ENCODE data around the gene RPS6KA6.

GRCh38 chrX:84162401-84162800, 25.6 kb downstream of the RPS6KA6 start:
- TF ChIP-seq, protein P1, sequence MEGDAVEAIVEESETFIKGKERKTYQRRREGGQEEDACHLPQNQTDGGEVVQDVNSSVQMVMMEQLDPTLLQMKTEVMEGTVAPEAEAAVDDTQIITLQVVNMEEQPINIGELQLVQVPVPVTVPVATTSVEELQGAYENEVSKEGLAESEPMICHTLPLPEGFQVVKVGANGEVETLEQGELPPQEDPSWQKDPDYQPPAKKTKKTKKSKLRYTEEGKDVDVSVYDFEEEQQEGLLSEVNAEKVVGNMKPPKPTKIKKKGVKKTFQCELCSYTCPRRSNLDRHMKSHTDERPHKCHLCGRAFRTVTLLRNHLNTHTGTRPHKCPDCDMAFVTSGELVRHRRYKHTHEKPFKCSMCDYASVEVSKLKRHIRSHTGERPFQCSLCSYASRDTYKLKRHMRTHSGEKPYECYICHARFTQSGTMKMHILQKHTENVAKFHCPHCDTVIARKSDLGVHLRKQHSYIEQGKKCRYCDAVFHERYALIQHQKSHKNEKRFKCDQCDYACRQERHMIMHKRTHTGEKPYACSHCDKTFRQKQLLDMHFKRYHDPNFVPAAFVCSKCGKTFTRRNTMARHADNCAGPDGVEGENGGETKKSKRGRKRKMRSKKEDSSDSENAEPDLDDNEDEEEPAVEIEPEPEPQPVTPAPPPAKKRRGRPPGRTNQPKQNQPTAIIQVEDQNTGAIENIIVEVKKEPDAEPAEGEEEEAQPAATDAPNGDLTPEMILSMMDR (IDR thresholded peaks at IDR 0.05): no peak
- TF ChIP-seq EZH2 (IDR thresholded peaks at IDR 0.05; ENCODE audit: borderline replicate concordance, insufficient read depth, low read depth, low read length, poor library complexity, severe bottlenecking): no peak

All from B cell (primary cell).